GM18498 (cell line): ENCODE measurements around the gene CDH15.
"Not testable (repeated sequence)": the region's sequence is repeated elsewhere in the genome, so short reads cannot be mapped to it uniquely, and the experiment has no call there.

Source experiments
- ATAC-seq: cut with Tn5 transposase; IDR thresholded peaks from one replicate; pipeline ENCODE4 v1.9.1; 2021; ENCODE audit warnings: mild to moderate bottlenecking, moderate library complexity; ENCODE audit not compliant: unreplicated experiment

Gene CDH15

DNA sequence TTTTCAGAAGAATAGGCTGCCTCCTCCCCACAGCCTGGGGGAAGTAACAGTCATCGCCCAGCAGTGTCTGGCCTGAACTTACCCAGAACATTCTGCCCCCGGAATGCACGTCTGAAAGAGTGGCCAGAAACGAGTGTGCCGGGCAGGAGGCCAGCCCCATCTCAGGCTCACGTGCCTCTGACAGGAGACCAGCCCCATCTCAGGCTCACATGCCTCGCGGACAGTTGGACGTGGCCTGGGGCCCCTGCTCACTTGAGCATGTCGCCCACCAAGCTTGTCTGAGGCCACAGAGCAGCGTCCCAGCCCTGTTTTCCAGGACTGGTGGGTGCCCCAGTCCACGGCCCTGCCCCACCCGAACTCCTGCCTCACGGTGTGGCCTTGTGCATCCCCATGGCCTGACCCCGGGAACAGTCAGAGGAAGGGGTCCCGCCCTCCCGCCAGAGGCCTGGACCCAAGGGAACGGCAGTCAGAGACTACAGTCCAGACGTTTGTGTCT, 16.3 kb upstream of the CDH15 start:
- no peak for ATAC-seq

- ATAC-seq: no peak
Measured at GRCh38 chr16:89155851-89156739, 15.5 kb upstream of the CDH15 start.

DNA sequence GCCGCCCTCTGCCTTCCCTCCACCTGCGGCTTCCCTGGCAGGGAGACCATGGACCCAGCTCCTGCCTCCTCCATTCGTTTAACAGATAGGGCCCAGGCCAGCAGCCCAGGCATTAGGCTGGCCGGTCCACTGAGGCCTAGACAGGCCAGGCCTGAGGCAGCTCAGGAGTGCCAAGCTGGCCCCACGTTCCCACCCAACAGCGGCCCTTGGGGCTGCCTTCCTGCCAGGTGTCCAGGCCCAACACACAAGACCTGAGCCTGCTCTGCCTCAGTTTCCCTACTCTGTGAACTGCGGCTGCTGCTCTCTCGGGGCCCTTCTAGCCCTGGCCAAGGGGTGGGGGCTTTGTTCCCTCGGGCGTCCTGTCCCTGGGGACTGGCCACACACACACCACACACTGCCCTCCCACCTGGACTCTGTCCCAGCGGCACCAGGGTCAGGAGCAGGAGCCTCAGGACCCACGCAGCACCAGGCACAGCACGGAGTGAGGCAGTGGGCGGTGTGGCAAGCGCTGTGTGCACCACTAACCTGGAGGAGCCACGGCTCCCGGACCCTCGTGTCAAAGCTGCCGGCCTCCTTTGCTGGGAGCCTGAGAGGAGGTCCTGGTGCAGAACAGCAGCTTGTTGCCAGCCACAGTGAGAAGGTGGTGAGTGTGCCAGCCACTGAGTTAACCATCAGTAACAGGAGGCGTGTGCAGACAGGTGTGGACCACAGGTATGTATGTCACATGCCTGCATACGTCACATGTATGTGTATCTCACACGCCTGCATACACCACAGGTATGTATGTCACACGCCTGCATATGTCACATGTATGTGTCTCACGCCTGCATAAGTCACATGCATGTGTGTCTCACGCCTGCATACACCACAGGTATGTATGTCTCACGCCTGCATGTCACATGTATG, 14.6 kb upstream of the CDH15 start:
- ATAC-seq: no peak

DNA sequence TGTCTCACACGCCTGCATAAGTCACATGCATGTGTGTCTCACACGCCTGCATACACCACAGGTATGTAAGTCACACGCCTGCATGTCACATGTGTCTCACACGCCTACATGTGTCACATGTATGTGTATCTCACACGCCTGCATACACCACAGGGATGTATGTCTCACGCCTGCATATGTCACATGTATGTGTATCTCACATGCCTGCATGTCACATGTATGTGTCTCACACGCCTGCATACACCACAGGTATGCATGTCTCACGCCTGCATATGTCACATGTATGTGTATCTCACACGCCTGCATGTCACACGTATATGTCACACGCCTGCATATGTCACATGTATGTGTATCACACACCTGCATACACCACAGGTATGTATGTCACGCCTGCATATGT, 13.8 kb upstream of the CDH15 start:
- ATAC-seq: no peak

GRCh38 chr16:89159066-89159849, 12.3 kb upstream of the CDH15 start:
- no peak for ATAC-seq

- ATAC-seq: no peak
Measured at GRCh38 chr16:89159850-89160354, 11.6 kb upstream of the CDH15 start.

DNA sequence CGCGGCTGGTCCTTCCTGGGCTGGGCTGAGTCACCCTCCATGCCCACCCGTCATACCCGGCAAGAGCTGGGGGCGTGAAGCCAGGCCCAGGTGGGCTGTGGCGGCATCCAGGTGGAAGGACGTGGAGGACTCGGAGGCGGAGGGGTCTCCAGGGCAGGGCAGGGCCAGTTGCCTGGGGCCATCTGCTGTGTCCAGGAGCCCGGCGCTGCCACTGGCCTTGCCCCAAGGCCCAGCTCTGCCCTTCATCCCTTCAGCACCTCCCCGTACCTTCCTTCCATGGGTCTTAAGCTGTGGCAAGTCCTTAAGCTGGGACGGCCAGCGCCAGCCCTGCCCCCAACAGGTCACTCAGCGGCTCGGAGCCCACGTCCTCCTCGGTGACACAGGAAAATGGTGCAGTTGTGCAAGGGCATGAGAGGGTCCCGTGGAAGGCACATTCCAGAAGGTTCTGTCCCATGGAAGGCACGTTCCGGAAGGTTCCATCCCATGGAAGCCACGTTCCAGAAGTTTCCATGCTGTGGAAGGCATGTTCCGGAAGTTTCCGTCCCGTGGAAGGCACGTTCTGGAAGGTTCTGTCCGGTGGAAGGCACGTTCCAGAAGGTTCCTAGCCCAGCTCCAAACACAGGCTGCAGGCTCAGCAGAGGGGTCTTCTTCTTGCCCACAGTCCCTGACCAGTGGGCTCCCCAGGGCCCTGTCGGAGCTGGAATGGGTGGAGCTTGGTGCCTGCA, 10.4 kb upstream of the CDH15 start:
- ATAC-seq: no peak

GRCh38 chr16:89161763-89162713, 9.5 kb upstream of the CDH15 start:
- ATAC-seq: no peak

- no peak for ATAC-seq
Measured at GRCh38 chr16:89163297-89163696, 8.3 kb upstream of the CDH15 start.

DNA sequence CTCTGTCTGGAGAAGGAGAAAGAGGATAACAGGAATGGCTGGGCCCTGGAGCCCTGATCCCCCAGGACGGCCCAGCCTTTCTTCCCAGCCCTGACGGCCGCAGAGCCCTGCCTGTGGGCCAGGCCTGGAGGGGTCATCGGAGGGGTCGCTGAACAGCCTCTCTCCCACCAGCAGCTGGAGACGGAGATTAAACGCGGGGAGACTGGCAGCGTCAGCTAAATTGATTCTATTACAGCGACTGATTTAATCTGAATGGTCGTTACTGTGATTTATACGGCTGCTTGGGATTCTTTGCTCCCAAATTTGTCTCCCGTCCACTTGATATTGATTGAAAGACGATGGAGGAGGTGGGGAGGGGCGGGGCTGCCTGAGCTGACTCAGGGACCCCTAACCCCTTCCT, 7.1 kb upstream of the CDH15 start:
- ATAC-seq: no peak

GRCh38 chr16:89164847-89165680, 6.5 kb upstream of the CDH15 start:
- no peak for ATAC-seq

DNA sequence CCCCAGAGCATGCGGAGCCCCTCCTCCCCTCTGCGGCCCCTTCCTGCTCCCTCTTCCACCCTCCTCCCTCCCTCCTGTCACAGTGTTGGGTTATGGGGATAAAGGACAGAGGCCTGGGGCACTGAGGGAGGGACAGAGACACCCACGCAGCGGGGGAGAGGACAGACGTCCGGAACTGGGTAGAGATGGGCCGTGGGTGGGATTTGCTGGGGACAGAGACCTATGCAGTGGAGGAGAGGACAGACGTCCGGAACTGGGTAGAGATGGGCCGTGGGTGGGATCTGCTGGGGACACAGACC, 5.9 kb upstream of the CDH15 start:
- not testable (repeated sequence) for ATAC-seq

- no peak for ATAC-seq
Measured at GRCh38 chr16:89166696-89167424, 4.7 kb upstream of the CDH15 start.

- ATAC-seq: no peak
Measured at GRCh38 chr16:89167425-89167941, 4.1 kb upstream of the CDH15 start.

DNA sequence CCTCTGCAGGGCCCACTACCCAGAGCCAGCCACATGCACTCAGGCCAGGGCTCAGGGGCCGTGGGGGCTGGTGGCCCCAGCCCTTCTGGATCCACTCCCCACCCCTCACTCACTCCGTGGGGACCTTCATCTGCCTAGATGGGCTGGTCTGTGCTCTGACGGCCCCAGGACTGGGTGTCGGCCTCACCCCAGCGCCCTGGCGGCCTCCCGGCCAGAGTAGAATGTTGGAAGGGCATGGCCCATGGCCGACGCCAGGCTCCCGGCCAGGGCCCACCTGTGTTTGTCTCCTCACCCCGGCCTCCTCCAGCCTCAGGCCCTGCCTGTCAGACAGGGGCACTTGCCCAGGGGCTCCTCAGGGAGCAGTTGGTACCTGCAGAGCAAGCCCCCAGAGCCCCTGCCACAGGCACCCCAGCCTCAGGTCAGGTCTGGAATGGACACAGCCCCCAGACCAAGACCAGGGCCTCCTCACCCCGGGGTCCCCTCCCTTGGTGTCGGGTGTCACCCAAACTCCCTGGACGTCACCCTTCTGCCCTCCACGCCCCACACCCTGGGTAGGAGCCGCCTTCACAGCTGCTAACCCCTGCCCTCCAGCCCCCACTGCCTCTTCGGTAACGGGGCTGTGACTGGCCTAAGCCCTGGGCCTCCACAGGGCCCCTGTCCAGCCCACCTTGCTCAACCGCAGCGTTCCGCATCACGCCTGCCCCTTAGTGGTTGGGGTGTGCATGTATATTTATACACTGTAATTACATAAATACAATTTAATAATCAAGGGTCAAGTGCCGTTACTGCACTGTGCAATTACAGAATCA, 3.0 kb upstream of the CDH15 start:
- no peak for ATAC-seq

DNA sequence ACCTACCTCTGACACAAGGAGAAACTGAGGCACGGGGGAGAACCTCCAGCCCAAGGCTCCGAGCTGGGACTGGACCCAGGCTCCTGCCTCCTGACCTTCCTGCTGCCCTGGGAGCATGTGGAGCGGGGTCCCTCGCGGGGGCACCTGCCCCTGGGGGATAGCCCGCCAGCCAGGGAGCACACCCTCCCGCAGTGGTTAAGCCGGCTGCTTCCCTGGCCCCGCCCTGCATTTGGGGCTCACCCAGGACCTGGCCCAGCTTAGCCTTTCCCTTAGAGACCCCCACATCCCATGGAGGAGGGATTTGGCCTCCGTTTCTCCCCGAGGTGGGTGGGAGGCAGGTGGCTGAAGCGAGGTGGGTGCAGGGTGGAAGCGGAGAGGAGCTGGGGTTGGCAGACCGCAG, 1.8 kb upstream of the CDH15 start:
- ATAC-seq: no peak
